ENCODE results near the gene ERBIN. TPM values are rescaled to one million over a fixed set of nuclear protein-coding genes. Genes with fewer than 3 reads are reported as not detected.

The ERBIN gene
- total RNA-seq, 1 experiment from 2014 or later: 143 TPM

DNA sequence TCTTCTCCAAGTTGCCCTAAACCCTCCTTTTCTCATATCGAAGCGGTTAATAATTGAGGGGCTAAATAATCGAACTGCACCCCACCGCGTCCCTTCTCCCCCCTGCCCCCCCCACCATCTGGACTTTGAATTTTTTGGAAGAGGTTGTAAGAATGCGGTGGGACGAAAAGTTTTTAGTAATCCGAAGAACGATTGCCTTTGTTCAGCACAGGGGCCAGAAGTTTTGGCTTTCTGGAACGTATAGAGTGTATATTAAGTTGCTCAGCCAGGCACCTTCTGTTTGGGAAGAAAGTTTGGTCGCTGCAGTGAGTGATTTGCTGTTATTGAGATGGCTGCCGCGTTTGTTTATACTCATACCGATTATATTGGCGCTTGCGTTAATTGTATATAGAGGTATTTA is 518 bp downstream of the ERBIN start:
- CTCF ChIA-PET: no interaction called here
- H3K4me1 ChIP-seq (replicated peaks; ENCODE audit: insufficient read depth): peaks cover 35% of the 10 kb centered on the region
- no peaks in the 10 kb centered on the region for H3K27me3 ChIP-seq (ENCODE audit: insufficient read depth, low read depth)
- H3F3A ChIP-seq (ENCODE audit: insufficient read depth, low read depth): peaks cover 24% of the 10 kb centered on the region
- peak overlapping the region; percentile 86 for H3K4me2 ChIP-seq
- TF ChIP-seq EZH2 (IDR thresholded peaks at IDR 0.05; ENCODE audit: low read depth) (no peak), CTCF (conservative IDR thresholded peaks at IDR 0.05) (no peak)
- POLR2A ChIA-PET (ENCODE audit: unreplicated experiment): interaction anchor here (0.6 to 2.0 kb wide), 5 partner anchors 54 to 117 kb away, joined by 6 to 22 read pairs (median 12); no protein-coding TSS in a partner anchor
- peak overlapping the region; percentile 99 for H3K4me3 ChIP-seq
- peaks cover 31% of the 10 kb centered on the region for H4K20me1 ChIP-seq (ENCODE audit: insufficient read depth)
- peak overlapping the region; percentile 79 for H2AFZ ChIP-seq
- H3K9me2 ChIP-seq (ENCODE audit: insufficient read depth): no peaks in the 10 kb centered on the region
- no peak for DNase-seq
- peaks cover 57% of the 10 kb centered on the region for H3K79me2 ChIP-seq (ENCODE audit: low read depth)
- H3K27ac ChIP-seq: peak overlapping the region; percentile 97
- BruUV-seq (replicated peaks): no TSS peak
- H3K9me3 ChIP-seq (ENCODE audit: insufficient read depth, low read depth): no peaks in the 10 kb centered on the region
- intact Hi-C loops (cut with micrococcal nuclease; ENCODE audit: unreplicated experiment): loop anchor here (1.0 to 5.0 kb wide), 3 partner anchors 65 to 205 kb away; partner anchors contain the start of genes NLN and SGTB
- peaks cover 11% of the 10 kb centered on the region; the same call in 1 of the 2 replicates for H3K36me3 ChIP-seq (ENCODE audit: low read depth)

DNA sequence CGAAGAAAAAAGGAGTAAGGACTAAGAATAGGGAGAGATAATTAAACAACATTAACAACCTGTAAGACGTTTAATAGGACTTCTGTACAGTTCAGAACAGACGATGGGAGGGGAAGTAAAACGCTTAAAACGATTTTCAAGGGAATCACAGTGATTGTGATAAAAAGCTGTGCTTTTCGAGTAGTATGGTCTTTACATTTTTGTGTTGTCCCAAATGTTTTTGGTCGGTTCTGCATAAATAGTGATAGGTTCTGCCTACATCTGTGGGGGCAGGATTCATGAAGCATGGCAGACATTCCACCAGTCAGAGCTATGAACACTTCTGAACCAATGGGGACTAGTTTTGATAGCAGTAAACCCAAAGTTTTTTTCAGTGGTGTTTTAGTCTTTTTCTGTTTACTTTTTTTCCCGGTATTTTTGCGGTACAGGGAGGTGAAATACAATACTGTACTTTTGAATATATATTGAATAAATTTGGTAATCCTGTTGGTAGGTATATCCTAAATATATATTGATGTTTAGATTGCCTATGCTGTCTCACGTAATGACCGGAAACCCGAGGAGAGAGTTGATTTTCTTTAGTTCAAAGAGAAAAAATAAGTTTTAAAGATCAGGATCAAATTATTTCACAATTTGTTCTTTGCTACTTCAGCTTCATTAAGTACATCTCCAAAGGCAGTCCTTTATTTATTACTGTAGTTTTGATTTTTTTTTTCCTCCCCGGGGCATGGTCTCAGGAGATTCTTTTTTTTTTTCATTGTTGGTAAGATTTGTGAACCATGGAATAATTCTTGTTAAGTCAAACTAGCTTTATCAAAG is 1.3 kb downstream of the ERBIN start:
- peaks cover 11% of the 10 kb centered on the region; the same call in 1 of the 2 replicates for H3K36me3 ChIP-seq (ENCODE audit: low read depth)
- BruUV-seq (replicated peaks): no TSS peak
- peak overlapping the region; percentile 86 for H3K4me2 ChIP-seq
- H2AFZ ChIP-seq: peak overlapping the region; percentile 79
- no peaks in the 10 kb centered on the region for H3K9me2 ChIP-seq (ENCODE audit: insufficient read depth)
- H3F3A ChIP-seq (ENCODE audit: insufficient read depth, low read depth): peaks cover 27% of the 10 kb centered on the region
- ChIA-PET CTCF (interaction anchor here (0.7 kb wide), 1 partner anchor 166 kb away, joined by 3 read pairs; no protein-coding TSS in a partner anchor), POLR2A (ENCODE audit: unreplicated experiment) (interaction anchor here (0.6 kb wide), 1 partner anchor 116 kb away, joined by 5 read pairs; no protein-coding TSS in a partner anchor)
- H3K79me2 ChIP-seq (ENCODE audit: low read depth): peaks cover 66% of the 10 kb centered on the region
- peak in 1 of 2 experiments; percentile 57 for DNase-seq
- TF ChIP-seq EZH2 (IDR thresholded peaks at IDR 0.05; ENCODE audit: low read depth): no peak
- TF ChIP-seq CTCF (conservative IDR thresholded peaks at IDR 0.05): no peak
- intact Hi-C loops (cut with micrococcal nuclease; ENCODE audit: unreplicated experiment): loop anchor here (1.0 to 5.0 kb wide), 2 partner anchors 65 to 205 kb away; partner anchors contain the start of genes NLN and SGTB
- peaks cover 35% of the 10 kb centered on the region for H3K4me1 ChIP-seq (replicated peaks; ENCODE audit: insufficient read depth)
- peak overlapping the region; percentile 99 for H3K4me3 ChIP-seq
- peak overlapping the region; percentile 97 for H3K27ac ChIP-seq
- H4K20me1 ChIP-seq (ENCODE audit: insufficient read depth): peaks cover 37% of the 10 kb centered on the region
- no peaks in the 10 kb centered on the region for H3K27me3 ChIP-seq (ENCODE audit: insufficient read depth, low read depth)
- no peaks in the 10 kb centered on the region for H3K9me3 ChIP-seq (ENCODE audit: insufficient read depth, low read depth)

- Histone ChIP-seq H3K9me2 (ENCODE audit: insufficient read depth) (no peaks in the 10 kb centered on the region), H3K4me3 (peak overlapping the region; percentile 99), H3F3A (ENCODE audit: insufficient read depth, low read depth) (peaks cover 32% of the 10 kb centered on the region), H3K27me3 (ENCODE audit: insufficient read depth, low read depth) (no peaks in the 10 kb centered on the region), H3K36me3 (ENCODE audit: low read depth) (peaks cover 11% of the 10 kb centered on the region; the same call in 1 of the 2 replicates), H4K20me1 (ENCODE audit: insufficient read depth) (peaks cover 41% of the 10 kb centered on the region), H2AFZ (no peak overlapping the region), H3K4me2 (peak overlapping the region; percentile 86), H3K79me2 (ENCODE audit: low read depth) (peaks cover 72% of the 10 kb centered on the region), H3K4me1 (replicated peaks; ENCODE audit: insufficient read depth) (peaks cover 35% of the 10 kb centered on the region), H3K27ac (peak overlapping the region; percentile 97), H3K9me3 (ENCODE audit: insufficient read depth, low read depth) (no peaks in the 10 kb centered on the region)
- intact Hi-C loops (cut with micrococcal nuclease; ENCODE audit: unreplicated experiment): loop anchor here (5.0 kb wide), 1 partner anchor 206 kb away; the partner anchor contains the start of genes NLN and SGTB
- DNase-seq: no peak
- ChIA-PET CTCF (interaction anchor here (0.7 kb wide), 1 partner anchor 167 kb away, joined by 3 read pairs; no protein-coding TSS in a partner anchor), POLR2A (ENCODE audit: unreplicated experiment) (no interaction called here)
- no TSS peak for BruUV-seq (replicated peaks)
- TF ChIP-seq EZH2 (IDR thresholded peaks at IDR 0.05; ENCODE audit: low read depth) (no peak), CTCF (conservative IDR thresholded peaks at IDR 0.05) (no peak)
Measured at GRCh38 chr5:65928322-65928752, 2.0 kb downstream of the ERBIN start.

All from PC-9 (cell line).